Peyer's patch (tissue), 4 donors: ENCODE results near the gene KCNE2. TPM values are rescaled to one million over a fixed set of nuclear protein-coding genes. Genes with fewer than 3 reads are reported as not detected.

Experiments
- DNase-seq, 3 donors: peaks; one replicate each; pipeline ENCODE4 v3.0.0-alpha.2; 2017 to 2019
- H3K27ac ChIP-seq, 4 donors: fragments of 200-600 bp; sonication (generic); one replicate each; pipeline ENCODE4 v1.5.1; 2016 to 2019
- H3K27me3 ChIP-seq, 2 donors: fragments of 200-600 bp; sonication (generic); one replicate each; pipeline ENCODE4 v1.5.1; 2019
- H3K36me3 ChIP-seq, 3 donors: fragments of 200-600 bp; sonication (generic); one replicate each; pipeline ENCODE4 v1.5.1; 2016 to 2019
- H3K4me1 ChIP-seq, 4 donors: fragments of 200-600 bp; sonication (generic); one replicate each; pipeline ENCODE4 v1.5.1; 2016 to 2019
- H3K4me3 ChIP-seq, 4 donors: fragments of 200-600 bp; sonication (generic); 1 replicate in 3 of 4; 2 replicates in 1 of 4; pipeline ENCODE4 v1.5.1; 2016 to 2019; ENCODE audit warnings: mild to moderate bottlenecking in 1 of 4
- H3K9me3 ChIP-seq, 4 donors: fragments of 200-600 bp; sonication (generic); one replicate each; pipeline ENCODE4 v1.5.1; 2016 to 2019; ENCODE audit warnings: mild to moderate bottlenecking in 1 of 4
- POLR2A ChIP-seq, 2 donors: fragments of 450-650 bp; IDR thresholded peaks; one replicate each; pipeline ENCODE4 v1.5.1; 2017; ENCODE audit warnings: antibody characterized with exemption in 2 of 2, mild to moderate bottlenecking in 2 of 2, moderate library complexity in 2 of 2
- total RNA-seq, 4 donors: library from RNA; depleted of rRNA; stranded (reverse); fragments of >200 nt; gene quantifications; one replicate each; pipeline ENCODE4 v1.1.0, GENCODE V29; 2016
- TF ChIP-seq, protein P1 (sequence below), 6 experiments: fragments of 450-650 bp in 4 of 6; fragments of 200-600 bp in 2 of 6; sonication (generic) in 1 of 6; IDR thresholded peaks; one replicate each; pipeline ENCODE4 v1.5.1; 2017 to 2019; ENCODE audit warnings: antibody characterized with exemption in 6 of 6, mild to moderate bottlenecking in 3 of 6, moderate library complexity in 1 of 6

KCNE2 gene
- total RNA-seq, 4 donors from 2014 or later = not detected

DNA sequence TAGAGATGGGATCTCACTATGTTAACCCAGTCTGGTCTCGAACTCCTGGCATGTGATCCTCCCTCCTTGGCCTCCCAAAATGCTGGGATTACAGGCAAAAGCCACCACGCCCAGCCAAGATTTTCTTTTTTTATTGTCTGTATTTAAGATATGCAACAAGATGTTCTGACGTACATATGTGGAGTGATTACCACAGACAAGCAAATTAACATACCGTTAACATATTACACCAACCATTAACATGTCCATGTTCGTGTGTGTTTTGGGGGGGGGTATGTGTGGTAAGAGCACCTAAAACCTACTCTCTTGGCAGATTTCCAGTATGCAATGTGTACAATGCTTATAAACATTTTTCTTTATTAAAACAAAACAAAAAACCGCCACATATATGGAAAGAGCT lies 10.6 kb upstream of the KCNE2 start:
- TF ChIP-seq, protein P1, sequence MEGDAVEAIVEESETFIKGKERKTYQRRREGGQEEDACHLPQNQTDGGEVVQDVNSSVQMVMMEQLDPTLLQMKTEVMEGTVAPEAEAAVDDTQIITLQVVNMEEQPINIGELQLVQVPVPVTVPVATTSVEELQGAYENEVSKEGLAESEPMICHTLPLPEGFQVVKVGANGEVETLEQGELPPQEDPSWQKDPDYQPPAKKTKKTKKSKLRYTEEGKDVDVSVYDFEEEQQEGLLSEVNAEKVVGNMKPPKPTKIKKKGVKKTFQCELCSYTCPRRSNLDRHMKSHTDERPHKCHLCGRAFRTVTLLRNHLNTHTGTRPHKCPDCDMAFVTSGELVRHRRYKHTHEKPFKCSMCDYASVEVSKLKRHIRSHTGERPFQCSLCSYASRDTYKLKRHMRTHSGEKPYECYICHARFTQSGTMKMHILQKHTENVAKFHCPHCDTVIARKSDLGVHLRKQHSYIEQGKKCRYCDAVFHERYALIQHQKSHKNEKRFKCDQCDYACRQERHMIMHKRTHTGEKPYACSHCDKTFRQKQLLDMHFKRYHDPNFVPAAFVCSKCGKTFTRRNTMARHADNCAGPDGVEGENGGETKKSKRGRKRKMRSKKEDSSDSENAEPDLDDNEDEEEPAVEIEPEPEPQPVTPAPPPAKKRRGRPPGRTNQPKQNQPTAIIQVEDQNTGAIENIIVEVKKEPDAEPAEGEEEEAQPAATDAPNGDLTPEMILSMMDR (IDR thresholded peaks at IDR 0.05) = no peak
- no peak for TF ChIP-seq POLR2A (IDR thresholded peaks at IDR 0.05)
- no peaks in the 10 kb centered on the region for H3K4me1 ChIP-seq
- H3K36me3 ChIP-seq = no peaks in the 10 kb centered on the region
- H3K4me3 ChIP-seq = no peak overlapping the region
- peak in 1 of 3 donors; percentile 8 for DNase-seq
- no peaks in the 10 kb centered on the region for H3K27me3 ChIP-seq
- no peaks in the 10 kb centered on the region for H3K9me3 ChIP-seq
- no peak overlapping the region for H3K27ac ChIP-seq

DNA sequence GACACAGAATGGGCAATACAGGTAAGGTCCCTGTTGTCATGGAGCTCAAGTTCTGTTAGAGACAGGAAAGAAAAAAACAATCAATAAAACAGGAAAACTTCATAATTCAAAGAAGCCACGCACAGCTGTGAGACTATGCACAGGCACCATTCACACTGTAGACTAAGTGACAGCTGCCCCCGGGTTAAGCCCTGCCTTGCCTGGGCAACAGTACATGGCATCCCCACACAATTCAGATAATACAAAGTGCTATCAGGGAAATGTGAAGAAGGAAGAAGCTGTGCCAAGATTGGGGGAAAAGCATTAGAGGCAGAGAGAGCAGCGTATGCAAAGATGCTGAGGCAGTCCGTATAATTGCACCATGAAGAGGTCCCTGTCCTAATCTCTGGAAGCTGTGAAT lies 9.0 kb upstream of the KCNE2 start:
- H3K4me3 ChIP-seq = no peak overlapping the region
- H3K27me3 ChIP-seq = no peaks in the 10 kb centered on the region
- H3K9me3 ChIP-seq = no peaks in the 10 kb centered on the region
- no peak for TF ChIP-seq POLR2A (IDR thresholded peaks at IDR 0.05)
- TF ChIP-seq, protein P1 (IDR thresholded peaks at IDR 0.05) = no peak
- no peak overlapping the region for H3K27ac ChIP-seq
- no peaks in the 10 kb centered on the region for H3K4me1 ChIP-seq
- DNase-seq = peak in 1 of 3 donors; percentile 21
- H3K36me3 ChIP-seq = no peaks in the 10 kb centered on the region

DNA sequence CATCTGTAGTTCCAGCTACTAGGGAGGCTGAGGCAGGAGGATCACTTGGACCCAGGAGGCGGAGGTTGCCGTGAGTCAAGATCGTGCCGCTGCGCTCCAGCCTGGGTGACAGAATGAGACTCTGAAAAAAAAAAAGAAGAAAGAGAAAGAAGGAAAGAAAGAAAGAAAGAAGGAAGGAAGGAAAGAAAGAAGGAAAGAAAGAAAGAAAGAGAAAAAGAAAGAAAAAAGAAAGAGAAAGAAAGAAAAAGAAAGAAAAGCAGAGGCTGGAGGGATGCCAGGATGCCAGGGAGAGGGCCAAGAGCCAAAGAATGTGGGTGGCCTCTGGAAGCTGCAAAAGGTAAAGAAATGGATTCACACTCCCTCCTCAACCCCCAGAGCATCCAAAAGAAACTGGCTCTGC lies 8.2 kb upstream of the KCNE2 start:
- Histone ChIP-seq H3K9me3 (no peaks in the 10 kb centered on the region), H3K27ac (no peak overlapping the region), H3K4me3 (no peak overlapping the region), H3K36me3 (no peaks in the 10 kb centered on the region), H3K4me1 (no peaks in the 10 kb centered on the region), H3K27me3 (no peaks in the 10 kb centered on the region)
- peak in 1 of 3 donors; percentile 18 for DNase-seq
- no peak for TF ChIP-seq POLR2A (IDR thresholded peaks at IDR 0.05)
- TF ChIP-seq, protein P1 (IDR thresholded peaks at IDR 0.05) = no peak

DNA sequence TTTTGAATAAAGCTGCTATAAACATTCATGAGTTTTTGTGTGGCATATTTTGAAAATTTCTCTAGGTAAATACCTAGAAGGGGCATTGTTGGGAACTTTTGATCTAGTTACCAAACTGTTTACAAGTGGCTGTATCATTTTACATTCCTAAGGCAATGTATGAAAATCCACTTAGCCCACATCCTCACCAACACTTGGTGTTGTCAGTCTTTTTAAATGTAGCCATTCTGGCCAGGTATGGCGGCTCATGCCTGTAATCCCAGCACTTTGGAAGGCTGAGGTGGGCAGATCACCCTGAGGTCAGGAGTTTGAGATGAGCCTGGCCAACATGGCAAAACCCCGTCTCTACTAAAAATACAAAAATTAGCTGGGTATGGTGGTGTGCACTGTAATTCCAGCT lies 5.9 kb upstream of the KCNE2 start:
- peak in 1 of 3 donors; percentile 15 for DNase-seq
- H3K9me3 ChIP-seq = no peaks in the 10 kb centered on the region
- H3K27me3 ChIP-seq = no peaks in the 10 kb centered on the region
- no peaks in the 10 kb centered on the region for H3K4me1 ChIP-seq
- H3K4me3 ChIP-seq = no peak overlapping the region
- TF ChIP-seq, protein P1 (IDR thresholded peaks at IDR 0.05) = no peak
- no peak for TF ChIP-seq POLR2A (IDR thresholded peaks at IDR 0.05)
- H3K36me3 ChIP-seq = no peaks in the 10 kb centered on the region
- no peak overlapping the region for H3K27ac ChIP-seq

DNA sequence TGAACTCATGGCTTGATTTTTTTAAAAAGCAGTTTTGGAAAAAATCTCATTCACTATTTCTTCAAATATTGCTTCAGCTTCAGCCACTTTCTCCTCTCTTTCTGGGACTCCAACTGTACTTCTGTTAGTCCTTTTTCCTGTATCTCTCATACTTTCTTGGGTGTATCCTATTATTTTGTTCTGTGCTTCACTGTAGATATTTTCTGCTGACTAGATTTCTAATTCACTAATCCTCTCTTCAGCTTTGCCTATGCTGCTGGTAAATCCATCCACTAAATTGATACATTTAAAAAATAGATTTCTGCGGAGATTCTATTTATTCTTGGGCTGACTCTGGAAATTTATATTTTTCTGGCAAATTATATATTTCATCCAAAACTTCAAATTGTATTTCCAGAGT lies 4.9 kb upstream of the KCNE2 start:
- H3K27me3 ChIP-seq = no peaks in the 10 kb centered on the region
- H3K9me3 ChIP-seq = no peaks in the 10 kb centered on the region
- no peak overlapping the region for H3K27ac ChIP-seq
- DNase-seq = no peak
- no peaks in the 10 kb centered on the region for H3K36me3 ChIP-seq
- no peaks in the 10 kb centered on the region for H3K4me1 ChIP-seq
- no peak for TF ChIP-seq POLR2A (IDR thresholded peaks at IDR 0.05)
- no peak overlapping the region for H3K4me3 ChIP-seq

DNA sequence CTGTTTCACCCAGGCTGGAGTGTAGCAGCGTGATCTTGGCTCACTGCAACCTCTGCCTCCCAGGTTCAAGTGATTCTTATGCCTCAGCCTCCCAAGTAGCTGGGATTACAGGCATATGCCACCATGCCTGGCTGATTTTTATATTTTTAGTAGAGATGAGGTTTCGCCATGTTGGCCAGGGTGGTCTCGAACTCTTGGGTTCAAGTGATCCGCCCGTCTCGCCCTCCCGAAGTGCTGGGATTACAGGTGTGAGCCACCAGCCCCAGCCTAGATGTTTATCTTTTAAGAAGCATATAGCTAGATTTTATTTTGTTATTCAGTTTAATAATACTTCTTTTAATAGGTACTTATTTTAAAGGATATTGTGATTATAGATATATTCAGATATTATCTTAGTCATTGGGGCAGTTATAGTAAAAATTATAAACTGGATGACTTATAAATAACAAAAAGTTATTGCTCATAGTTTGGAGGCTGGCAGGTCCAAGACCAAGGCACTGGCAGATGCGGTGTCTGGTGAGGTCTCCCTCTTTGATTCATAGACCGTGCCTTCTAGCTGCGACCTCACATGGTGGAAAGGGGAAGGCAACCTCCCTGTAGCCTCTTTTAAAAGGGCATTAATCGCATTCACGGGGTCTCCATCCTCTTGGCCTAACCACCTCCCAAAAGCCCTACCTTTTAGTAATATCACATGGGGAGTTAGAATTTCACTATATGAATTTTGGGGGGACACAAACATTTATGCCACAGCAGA lies 3.1 kb upstream of the KCNE2 start:
- Histone ChIP-seq H3K27me3 (no peaks in the 10 kb centered on the region), H3K36me3 (no peaks in the 10 kb centered on the region), H3K9me3 (no peaks in the 10 kb centered on the region), H3K4me1 (no peaks in the 10 kb centered on the region), H3K27ac (no peak overlapping the region), H3K4me3 (no peak overlapping the region)
- TF ChIP-seq, protein P1 (IDR thresholded peaks at IDR 0.05) = no peak
- TF ChIP-seq POLR2A (IDR thresholded peaks at IDR 0.05) = no peak
- peak in 1 of 3 donors; percentile 22 for DNase-seq
